Measurements from ENCODE around the gene MALAT1. TPM values are rescaled to one million over a fixed set of nuclear protein-coding genes. Genes with fewer than 3 reads are reported as not detected.

The MALAT1 gene
- total and polyA plus RNA-seq, 2 of the 8 experiments (the other 6 are each of a cell fraction or from before 2014, with no cell fraction given), result 115 to 984 TPM

GRCh38 chr11:65503949-65504673 lies 5.3 kb downstream of the MALAT1 start (continued):
- TF ChIP-seq KDM5A (IDR thresholded peaks at IDR 0.05; ENCODE audit: low read length), result no peak
- TF ChIP-seq NANOG (IDR thresholded peaks at IDR 0.05; ENCODE audit: insufficient read depth, low read depth, low read length, poor library complexity, severe bottlenecking), result no peak
- TF ChIP-seq EP300 (IDR thresholded peaks at IDR 0.05; ENCODE audit: borderline replicate concordance in 1 of 2, low read depth in 2 of 2, low read length in 2 of 2), result no peak
- TF ChIP-seq KDM4A (IDR thresholded peaks at IDR 0.05; ENCODE audit: low read depth, low read length, severe bottlenecking), result no peak
- TF ChIP-seq RBBP5 (IDR thresholded peaks at IDR 0.05; ENCODE audit: borderline replicate concordance, low read depth, low read length), result no peak
- TF ChIP-seq CREB1 (IDR thresholded peaks at IDR 0.05), result no peak
- no peak for TF ChIP-seq NRF1 (IDR thresholded peaks at IDR 0.05; ENCODE audit: low read depth, low read length)
- TF ChIP-seq RFX5 (IDR thresholded peaks at IDR 0.05; ENCODE audit: borderline replicate concordance, low read depth, low read length), result no peak
- no peak for TF ChIP-seq CBX5 (IDR thresholded peaks at IDR 0.05; ENCODE audit: low read depth, low read length)
- TF ChIP-seq TEAD4 (IDR thresholded peaks at IDR 0.05; ENCODE audit: low read depth, low read length), result no peak
- TF ChIP-seq RAD21 (IDR thresholded peaks at IDR 0.05 in 1 of 2, conservative IDR thresholded peaks at IDR 0.05 in 1 of 2; ENCODE audit: low read depth in 2 of 2, low read length in 2 of 2), result no peak
- TF ChIP-seq JUN (IDR thresholded peaks at IDR 0.05; ENCODE audit: low read depth, low read length), result no peak
- TF ChIP-seq ATF3 (IDR thresholded peaks at IDR 0.05; ENCODE audit: insufficient read depth, low read depth, low read length), result no peak
- TF ChIP-seq SIRT6 (IDR thresholded peaks at IDR 0.05; ENCODE audit: low read length), result no peak
- no peak for TF ChIP-seq GABPA (IDR thresholded peaks at IDR 0.05; ENCODE audit: borderline replicate concordance, insufficient read depth, low read length)
- TF ChIP-seq USF2 (IDR thresholded peaks at IDR 0.05; ENCODE audit: low read length), result no peak
- TF ChIP-seq RXRA (IDR thresholded peaks at IDR 0.05; ENCODE audit: insufficient read depth, low read depth, low read length), result no peak
- no peak for TF ChIP-seq GTF2F1 (IDR thresholded peaks at IDR 0.05; ENCODE audit: borderline replicate concordance, low read depth, low read length)
- no peak for TF ChIP-seq FOSL1 (IDR thresholded peaks at IDR 0.05; ENCODE audit: insufficient read depth, low read depth, low read length)
- no peak for TF ChIP-seq CBX8 (IDR thresholded peaks at IDR 0.05; ENCODE audit: borderline replicate concordance, low read depth, low read length)
- no peak for TF ChIP-seq POU5F1 (IDR thresholded peaks at IDR 0.05; ENCODE audit: low read depth, low read length)
- TF ChIP-seq CHD1 (IDR thresholded peaks at IDR 0.05; ENCODE audit: low read depth, low read length), result peak; percentile 48; the same call in 1 of the 2 replicates
- no peak for TF ChIP-seq ASH2L (IDR thresholded peaks at IDR 0.05; ENCODE audit: low read length)
